ENCODE measurements around the gene PPP2R3A.

- TF ChIP-seq SIN3A (IDR thresholded peaks at IDR 0.05; ENCODE audit: borderline replicate concordance, insufficient read depth, low read length) (no peak), POLR2AphosphoS5 (IDR thresholded peaks at IDR 0.05; ENCODE audit: low read depth, low read length) (no peak), TAF1 (IDR thresholded peaks at IDR 0.05; ENCODE audit: borderline replicate concordance, insufficient read depth, low read length) (no peak)
- TF ChIP-seq, protein P1, sequence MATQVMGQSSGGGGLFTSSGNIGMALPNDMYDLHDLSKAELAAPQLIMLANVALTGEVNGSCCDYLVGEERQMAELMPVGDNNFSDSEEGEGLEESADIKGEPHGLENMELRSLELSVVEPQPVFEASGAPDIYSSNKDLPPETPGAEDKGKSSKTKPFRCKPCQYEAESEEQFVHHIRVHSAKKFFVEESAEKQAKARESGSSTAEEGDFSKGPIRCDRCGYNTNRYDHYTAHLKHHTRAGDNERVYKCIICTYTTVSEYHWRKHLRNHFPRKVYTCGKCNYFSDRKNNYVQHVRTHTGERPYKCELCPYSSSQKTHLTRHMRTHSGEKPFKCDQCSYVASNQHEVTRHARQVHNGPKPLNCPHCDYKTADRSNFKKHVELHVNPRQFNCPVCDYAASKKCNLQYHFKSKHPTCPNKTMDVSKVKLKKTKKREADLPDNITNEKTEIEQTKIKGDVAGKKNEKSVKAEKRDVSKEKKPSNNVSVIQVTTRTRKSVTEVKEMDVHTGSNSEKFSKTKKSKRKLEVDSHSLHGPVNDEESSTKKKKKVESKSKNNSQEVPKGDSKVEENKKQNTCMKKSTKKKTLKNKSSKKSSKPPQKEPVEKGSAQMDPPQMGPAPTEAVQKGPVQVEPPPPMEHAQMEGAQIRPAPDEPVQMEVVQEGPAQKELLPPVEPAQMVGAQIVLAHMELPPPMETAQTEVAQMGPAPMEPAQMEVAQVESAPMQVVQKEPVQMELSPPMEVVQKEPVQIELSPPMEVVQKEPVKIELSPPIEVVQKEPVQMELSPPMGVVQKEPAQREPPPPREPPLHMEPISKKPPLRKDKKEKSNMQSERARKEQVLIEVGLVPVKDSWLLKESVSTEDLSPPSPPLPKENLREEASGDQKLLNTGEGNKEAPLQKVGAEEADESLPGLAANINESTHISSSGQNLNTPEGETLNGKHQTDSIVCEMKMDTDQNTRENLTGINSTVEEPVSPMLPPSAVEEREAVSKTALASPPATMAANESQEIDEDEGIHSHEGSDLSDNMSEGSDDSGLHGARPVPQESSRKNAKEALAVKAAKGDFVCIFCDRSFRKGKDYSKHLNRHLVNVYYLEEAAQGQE (IDR thresholded peaks at IDR 0.05; ENCODE audit: insufficient read depth in 1 of 2, low read depth in 2 of 2, low read length in 2 of 2) = no peak
Measured at GRCh38 chr3:135944831-135945230, 20.7 kb upstream of the PPP2R3A start.
